Stimulated activated CD8-positive, alpha-beta memory T cell treated with anti-CD3 and anti-CD28 coated beads, Interleukin-4, amount 100 ng/mL, for 24 hours (primary cell): ENCODE measurements around the gene OR52M1.

Experiments used
- DNase-seq: peaks from one replicate; pipeline ENCODE4 v3.0.0-alpha.2; 2020; ENCODE audit warnings: low read depth

The OR52M1 gene

GRCh38 chr11:4569075-4569474, 24.1 kb downstream of the OR52M1 start:
- no peak for DNase-seq

DNA sequence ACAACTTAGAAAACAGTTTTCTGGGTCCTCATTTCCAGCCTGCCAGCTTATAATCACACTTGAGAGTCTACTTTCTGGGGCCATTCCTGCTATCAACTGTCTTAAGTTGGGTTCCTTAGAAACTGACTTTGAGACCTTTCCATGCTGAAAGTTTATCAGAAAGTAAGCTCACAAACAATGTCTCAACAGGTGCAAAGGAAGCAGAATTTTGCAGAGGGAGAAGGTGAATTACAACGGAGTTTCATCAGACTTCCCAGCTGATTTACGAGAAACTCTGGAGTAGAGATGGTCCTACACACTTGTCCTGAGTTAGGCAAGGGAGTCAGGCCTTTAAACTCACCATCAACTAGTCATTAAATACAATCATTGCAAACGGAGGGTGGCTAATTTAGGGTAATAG, 31.9 kb downstream of the OR52M1 start:
- DNase-seq, result no peak

DNA sequence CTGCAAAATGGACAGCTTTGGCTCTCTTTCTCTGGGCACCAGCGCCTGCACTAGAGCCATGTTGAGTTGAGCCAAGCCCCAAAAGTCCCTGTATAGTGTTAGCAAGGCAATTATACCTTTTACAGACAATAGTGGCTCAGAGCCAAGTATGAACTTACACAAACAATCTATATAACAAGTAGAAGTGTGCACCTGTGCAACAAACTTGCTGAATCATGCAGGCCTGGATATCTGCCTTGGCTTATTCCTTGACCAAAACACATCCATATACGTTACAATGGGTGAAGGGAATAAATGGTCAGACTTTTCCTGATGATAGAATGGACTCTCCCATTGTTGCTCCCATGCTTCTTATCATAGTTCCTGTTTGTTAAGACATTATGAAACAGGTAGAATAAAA, 32.8 kb downstream of the OR52M1 start:
- DNase-seq, result no peak

DNA sequence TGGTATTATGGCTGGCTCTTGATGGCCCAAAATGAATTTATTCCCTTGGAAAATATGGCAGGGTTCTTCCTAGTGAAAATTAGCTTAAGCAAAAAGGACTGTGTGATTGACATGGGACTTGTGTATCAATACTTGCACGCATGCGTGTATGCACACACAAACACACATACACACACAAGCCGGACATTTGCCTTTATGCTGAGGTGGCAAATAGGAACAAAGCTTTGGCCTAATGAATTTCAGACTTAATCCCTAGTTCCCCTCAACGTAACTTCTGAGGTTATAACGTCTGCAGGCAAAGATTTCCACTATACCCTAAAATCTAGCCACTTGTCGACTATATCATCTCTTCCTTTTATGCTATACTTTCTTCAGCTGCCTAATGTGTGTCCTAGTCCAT, 33.6 kb downstream of the OR52M1 start:
- DNase-seq, result no peak

DNA sequence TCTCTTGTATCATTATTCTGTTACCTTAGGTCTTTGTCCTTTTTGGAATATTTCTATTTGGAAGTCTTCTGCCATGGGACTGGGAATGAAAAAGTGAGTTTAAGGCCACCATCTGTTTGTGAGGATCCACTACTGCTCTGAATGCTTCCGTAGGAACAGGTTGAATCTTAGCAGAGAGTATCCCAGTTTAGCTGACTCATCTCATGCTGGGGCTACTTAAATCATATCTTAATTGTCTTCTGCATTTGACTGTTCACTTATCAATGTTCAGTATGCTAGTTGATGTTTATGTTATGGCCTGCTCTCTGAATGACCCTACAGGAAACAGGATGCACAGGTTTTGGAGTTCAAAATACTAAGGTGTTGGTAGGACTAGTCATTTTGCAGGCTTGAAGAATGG, 35.1 kb downstream of the OR52M1 start:
- DNase-seq, result no peak

DNA sequence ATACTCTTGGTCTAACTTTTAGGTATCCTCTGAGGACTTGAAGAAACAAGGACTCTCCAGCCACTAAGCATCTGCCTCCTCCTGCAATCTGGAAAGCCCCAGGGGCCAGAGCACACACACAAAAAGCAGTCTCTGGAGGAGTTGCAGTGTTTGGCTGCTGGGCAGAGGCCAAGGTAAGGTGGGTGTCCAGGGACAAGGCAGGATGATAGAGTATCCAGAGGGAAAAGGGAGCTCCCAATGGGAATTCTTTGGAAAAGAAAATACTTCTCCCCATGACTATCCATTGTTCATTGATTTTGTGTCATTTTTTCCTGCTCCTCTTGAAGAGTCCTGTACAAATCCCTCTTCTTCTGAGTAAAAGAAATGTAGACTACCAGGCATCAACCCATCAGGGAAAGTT, 36.5 kb downstream of the OR52M1 start, which contains the start of gene OR52I2:
Gene OR52I2, plus strand, starts transcription at position 301 of the 400 bp plus-strand sequence.
- no peak for DNase-seq

- DNase-seq, result no peak
Observed at GRCh38 chr11:4589017-4589416, 44.0 kb downstream of the OR52M1 start.

- DNase-seq, result no peak
Observed at GRCh38 chr11:4593739-4594138, 48.7 kb downstream of the OR52M1 start, which contains the start of gene OR52I1. TSS of gene OR52I1 (plus strand) at chr11:4594039. CDS start at chr11:4594039, 0 bp downstream.
